Stimulated activated CD4-positive, alpha-beta T cell treated with anti-CD3 and anti-CD28 coated beads, Interleukin-1b, Interleukin-23, amount 100 ng/mL, for 1 hour (primary cell): Measurements from ENCODE around the gene FAM120B.

Experiments used
- DNase-seq, 2 donors: peaks; one replicate each; pipeline ENCODE4 v3.0.0-alpha.2; 2020; ENCODE audit warnings: low read depth in 2 of 2

Gene FAM120B

GRCh38 chr6:170358496-170358895, 51.9 kb downstream of the FAM120B start:
- DNase-seq: no peak

GRCh38 chr6:170360476-170360875, 53.9 kb downstream of the FAM120B start:
- DNase-seq: no peak

- no peak for DNase-seq
These were observed 54.8 kb downstream of the FAM120B start for GRCh38 chr6:170361335-170361734.

- DNase-seq: no peak
These were observed 55.6 kb downstream of the FAM120B start for GRCh38 chr6:170362121-170362520.

- no peak for DNase-seq
These were observed 56.7 kb downstream of the FAM120B start for GRCh38 chr6:170363255-170363654.

GRCh38 chr6:170365121-170365520, 58.6 kb downstream of the FAM120B start:
- no peak for DNase-seq

- DNase-seq: no peak
These were observed 59.0 kb downstream of the FAM120B start for GRCh38 chr6:170365593-170365992.

- no peak for DNase-seq
These were observed 59.8 kb downstream of the FAM120B start for GRCh38 chr6:170366248-170366960.

- DNase-seq: no peak
These were observed 60.7 kb downstream of the FAM120B start for GRCh38 chr6:170367241-170367640.

GRCh38 chr6:170368544-170368943, 62.0 kb downstream of the FAM120B start:
- DNase-seq: no peak

- no peak for DNase-seq
These were observed 62.8 kb downstream of the FAM120B start for GRCh38 chr6:170369403-170369802.

- no peak for DNase-seq
These were observed 63.9 kb downstream of the FAM120B start for GRCh38 chr6:170370416-170370815.

GRCh38 chr6:170371080-170371479, 64.5 kb downstream of the FAM120B start:
- DNase-seq: no peak

- DNase-seq: no peak
These were observed 65.0 kb downstream of the FAM120B start for GRCh38 chr6:170371588-170371987.

GRCh38 chr6:170372380-170373325, 66.1 kb downstream of the FAM120B start:
- no peak for DNase-seq

- DNase-seq: no peak
These were observed 68.2 kb downstream of the FAM120B start for GRCh38 chr6:170374571-170375444.

- no peak for DNase-seq
These were observed 69.1 kb downstream of the FAM120B start for GRCh38 chr6:170375661-170376060.

- DNase-seq: no peak
These were observed 70.0 kb downstream of the FAM120B start for GRCh38 chr6:170376386-170377043.

- no peak for DNase-seq
These were observed 71.9 kb downstream of the FAM120B start for GRCh38 chr6:170378502-170378901.

- no peak for DNase-seq
These were observed 75.0 kb downstream of the FAM120B start for GRCh38 chr6:170381562-170381961.

- DNase-seq: no peak
These were observed 77.0 kb downstream of the FAM120B start for GRCh38 chr6:170383466-170384035.
